Measurements from ENCODE around the gene MAPK9. TPM values are rescaled to one million over a fixed set of nuclear protein-coding genes. Genes with fewer than 3 reads are reported as not detected.

The MAPK9 gene
- total RNA-seq, 1 donor from 2014 or later: 36.1 TPM

DNA sequence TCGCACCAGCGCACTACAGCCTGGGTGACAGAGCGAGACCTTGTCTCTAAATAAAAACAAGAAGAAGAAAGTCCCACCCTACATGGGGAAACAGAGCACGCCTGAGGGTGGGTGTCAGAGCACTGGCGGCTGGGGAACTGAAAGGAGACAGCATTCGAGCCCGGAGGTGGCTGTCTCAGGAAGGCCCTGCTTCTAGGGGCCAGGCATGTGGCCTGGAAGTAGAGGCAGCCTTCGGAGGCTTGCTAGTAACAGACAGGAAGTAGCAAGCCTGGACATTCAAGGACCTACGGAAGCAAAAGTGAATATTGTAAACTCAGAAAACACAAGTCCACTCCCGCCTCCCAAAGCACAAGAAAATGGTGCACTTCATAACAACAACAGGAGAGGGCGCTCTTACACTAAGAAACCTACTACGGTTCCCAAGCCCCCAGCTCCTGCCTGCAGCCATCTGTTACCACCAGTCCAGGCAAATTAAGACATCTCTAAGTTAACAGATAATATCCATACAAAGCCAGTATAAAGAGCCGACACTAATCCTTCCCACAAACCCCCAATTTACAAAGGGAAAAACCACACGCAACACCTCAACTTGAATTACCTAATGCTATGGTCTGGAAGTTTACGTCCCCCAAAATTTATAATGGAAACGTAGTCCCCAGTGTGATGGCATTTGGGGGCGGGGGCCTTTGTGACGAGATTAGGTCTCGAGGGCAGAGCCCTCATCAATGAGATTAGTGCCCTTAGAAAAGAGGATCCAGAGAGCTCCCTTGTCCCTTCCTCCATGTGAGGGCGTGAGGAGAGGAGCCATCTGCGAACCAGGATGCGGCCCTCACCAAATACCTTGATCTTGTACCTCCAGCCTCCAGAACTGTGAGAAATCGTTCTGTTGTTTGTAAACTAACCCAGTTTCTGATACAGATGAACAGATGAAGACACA, 90.6 kb downstream of the MAPK9 start:
- Mint-ChIP-seq H3K4me3 (no peak overlapping the region), H3K4me1 (no peaks in the 10 kb centered on the region), H3K27ac (ENCODE audit: unreplicated experiment) (no peak overlapping the region), H3K36me3 (ENCODE audit: low read depth) (no peaks in the 10 kb centered on the region), H3K27me3 (ENCODE audit: low read depth) (no peaks in the 10 kb centered on the region), H3K9me3 (no peaks in the 10 kb centered on the region)
- DNase-seq (ENCODE audit: low read depth, low spot score): peak; percentile 40
- TF ChIP-seq, protein P1, sequence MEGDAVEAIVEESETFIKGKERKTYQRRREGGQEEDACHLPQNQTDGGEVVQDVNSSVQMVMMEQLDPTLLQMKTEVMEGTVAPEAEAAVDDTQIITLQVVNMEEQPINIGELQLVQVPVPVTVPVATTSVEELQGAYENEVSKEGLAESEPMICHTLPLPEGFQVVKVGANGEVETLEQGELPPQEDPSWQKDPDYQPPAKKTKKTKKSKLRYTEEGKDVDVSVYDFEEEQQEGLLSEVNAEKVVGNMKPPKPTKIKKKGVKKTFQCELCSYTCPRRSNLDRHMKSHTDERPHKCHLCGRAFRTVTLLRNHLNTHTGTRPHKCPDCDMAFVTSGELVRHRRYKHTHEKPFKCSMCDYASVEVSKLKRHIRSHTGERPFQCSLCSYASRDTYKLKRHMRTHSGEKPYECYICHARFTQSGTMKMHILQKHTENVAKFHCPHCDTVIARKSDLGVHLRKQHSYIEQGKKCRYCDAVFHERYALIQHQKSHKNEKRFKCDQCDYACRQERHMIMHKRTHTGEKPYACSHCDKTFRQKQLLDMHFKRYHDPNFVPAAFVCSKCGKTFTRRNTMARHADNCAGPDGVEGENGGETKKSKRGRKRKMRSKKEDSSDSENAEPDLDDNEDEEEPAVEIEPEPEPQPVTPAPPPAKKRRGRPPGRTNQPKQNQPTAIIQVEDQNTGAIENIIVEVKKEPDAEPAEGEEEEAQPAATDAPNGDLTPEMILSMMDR (conservative IDR thresholded peaks at IDR 0.05): peak; percentile 55

DNA sequence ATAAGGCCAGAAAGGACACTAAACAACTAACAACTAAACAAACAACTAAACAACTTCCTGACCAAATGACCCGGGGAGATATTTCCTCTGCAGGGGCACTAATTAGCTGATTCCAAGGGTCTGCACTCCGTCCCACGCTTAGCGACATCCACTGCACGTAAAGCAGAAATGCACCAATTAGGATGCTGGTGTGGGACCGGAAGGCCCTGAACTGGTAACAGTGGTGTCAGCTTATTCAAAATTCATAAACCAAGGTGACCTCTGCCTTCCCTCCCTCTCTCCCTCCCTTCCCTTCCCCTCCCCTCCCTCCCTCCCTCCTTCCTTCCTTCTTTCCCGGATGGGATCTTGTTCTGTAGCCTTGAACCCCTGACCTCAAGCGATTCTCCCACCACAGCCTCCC, 92.5 kb downstream of the MAPK9 start:
- no peaks in the 10 kb centered on the region for H3K27me3 Mint-ChIP-seq (ENCODE audit: low read depth)
- H3K9me3 Mint-ChIP-seq: no peaks in the 10 kb centered on the region
- no peaks in the 10 kb centered on the region for H3K36me3 Mint-ChIP-seq (ENCODE audit: low read depth)
- peak overlapping the region; percentile 19 for H3K27ac Mint-ChIP-seq (ENCODE audit: unreplicated experiment)
- DNase-seq (ENCODE audit: low read depth, low spot score): no peak
- no peak overlapping the region for H3K4me3 Mint-ChIP-seq
- TF ChIP-seq, protein P1 (conservative IDR thresholded peaks at IDR 0.05): no peak
- no peaks in the 10 kb centered on the region for H3K4me1 Mint-ChIP-seq

DNA sequence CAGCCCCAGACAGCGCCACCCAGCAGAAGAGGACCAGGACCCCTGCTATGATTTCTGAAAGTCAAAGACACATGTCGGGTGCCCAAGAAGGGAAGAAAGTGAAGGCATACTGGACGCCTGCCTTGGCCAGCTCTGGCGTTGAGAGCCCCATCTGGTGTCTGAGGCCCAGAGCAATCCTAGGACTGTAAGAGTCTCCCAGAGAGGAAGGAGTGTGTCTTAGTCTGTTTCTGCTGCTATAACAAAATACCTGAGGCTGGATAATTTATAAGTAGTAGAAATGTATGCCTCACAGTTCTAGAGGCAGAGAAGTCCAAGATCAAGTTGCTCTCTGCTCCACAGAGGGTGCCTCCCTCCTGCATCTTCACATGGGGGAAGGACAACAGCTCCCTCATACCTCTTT, 93.7 kb downstream of the MAPK9 start:
- Mint-ChIP-seq H3K36me3 (ENCODE audit: low read depth) (no peaks in the 10 kb centered on the region), H3K27me3 (ENCODE audit: low read depth) (no peaks in the 10 kb centered on the region), H3K4me1 (no peaks in the 10 kb centered on the region), H3K9me3 (no peaks in the 10 kb centered on the region), H3K27ac (ENCODE audit: unreplicated experiment) (no peak overlapping the region), H3K4me3 (no peak overlapping the region)
- no peak for DNase-seq (ENCODE audit: low read depth, low spot score)
- TF ChIP-seq, protein P1 (conservative IDR thresholded peaks at IDR 0.05): no peak

DNA sequence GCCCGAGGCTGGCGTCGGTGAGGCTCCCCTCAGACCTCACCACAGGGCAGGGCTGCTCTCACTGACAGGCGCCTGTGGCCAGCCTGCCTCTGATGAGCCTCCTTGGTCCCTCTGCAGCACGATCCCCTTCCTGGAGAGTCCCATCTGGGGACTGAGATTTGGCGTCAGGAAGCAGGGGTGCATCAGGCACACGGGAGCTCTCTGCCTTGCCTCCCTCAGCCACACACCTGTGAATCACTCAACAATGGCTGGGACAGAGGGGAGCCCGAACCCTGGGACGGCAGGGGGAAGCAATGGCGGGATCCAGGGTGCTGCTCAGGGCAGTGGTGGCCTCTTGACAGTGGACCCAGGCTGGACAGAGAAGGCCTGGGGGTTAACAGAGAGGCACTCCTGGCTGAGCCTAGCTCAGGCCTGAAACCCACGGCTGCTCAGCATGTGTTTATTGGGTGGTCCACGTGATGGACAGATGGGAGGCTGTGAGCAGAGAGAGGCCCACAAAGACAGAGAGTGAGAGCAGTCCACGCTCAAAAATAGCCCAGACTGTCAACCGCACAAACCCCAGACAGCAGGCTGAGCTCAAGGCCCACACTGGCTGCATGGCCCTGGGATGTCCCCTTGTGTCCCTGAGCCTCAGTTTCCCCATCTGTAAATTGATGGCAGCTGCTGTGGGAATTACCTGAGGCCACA, 94.7 kb downstream of the MAPK9 start:
- no peaks in the 10 kb centered on the region for H3K9me3 Mint-ChIP-seq
- H3K27ac Mint-ChIP-seq (ENCODE audit: unreplicated experiment): no peak overlapping the region
- TF ChIP-seq, protein P1 (conservative IDR thresholded peaks at IDR 0.05): no peak
- no peaks in the 10 kb centered on the region for H3K4me1 Mint-ChIP-seq
- no peaks in the 10 kb centered on the region for H3K36me3 Mint-ChIP-seq (ENCODE audit: low read depth)
- no peaks in the 10 kb centered on the region for H3K27me3 Mint-ChIP-seq (ENCODE audit: low read depth)
- no peak overlapping the region for H3K4me3 Mint-ChIP-seq
- no peak for DNase-seq (ENCODE audit: low read depth, low spot score)

DNA sequence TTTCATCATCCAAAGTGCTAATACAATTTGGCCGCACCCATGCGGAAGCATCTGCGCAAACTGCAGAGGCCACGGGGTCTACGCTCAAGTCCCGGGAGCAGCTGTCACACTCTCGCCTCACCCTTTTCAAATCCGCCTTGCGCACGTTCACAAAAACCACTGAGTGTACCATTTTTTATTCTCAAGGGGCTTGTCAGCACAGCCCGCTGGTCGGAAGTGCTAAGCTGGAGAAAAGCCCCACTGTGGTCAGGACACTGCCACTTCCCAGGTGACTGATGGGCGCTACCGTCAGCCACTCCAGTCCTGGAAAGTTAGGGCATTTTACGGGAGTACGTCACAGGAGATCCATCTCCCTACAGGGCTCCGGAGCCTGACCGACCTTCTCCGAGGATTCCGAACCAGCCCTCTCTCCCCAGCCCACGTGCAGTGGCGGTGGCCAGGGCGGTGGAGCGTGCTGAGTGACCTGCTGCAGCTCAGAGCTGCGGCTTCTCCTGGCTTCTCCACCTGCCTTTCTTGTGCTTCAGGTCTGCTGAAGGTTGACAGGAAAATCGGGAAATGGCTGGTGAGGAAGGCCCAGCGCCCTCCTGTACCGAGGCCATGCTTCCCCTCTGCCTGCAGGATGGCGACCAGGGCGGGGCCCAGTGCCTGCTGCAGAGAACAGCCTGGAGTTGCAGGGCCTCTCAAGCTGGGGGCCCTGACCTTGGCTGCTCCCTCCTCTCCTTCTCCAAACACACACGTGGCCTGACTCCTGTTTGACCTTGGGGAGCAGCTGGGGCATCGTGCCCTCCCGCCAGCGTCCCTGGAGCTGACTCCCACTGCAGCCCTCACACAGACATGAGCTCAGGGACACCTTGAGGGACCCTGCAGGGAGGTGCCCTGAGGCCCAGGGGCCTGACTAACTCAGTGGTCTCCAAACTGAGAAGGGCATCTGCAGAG, 97.2 kb downstream of the MAPK9 start:
- no peaks in the 10 kb centered on the region for H3K27me3 Mint-ChIP-seq (ENCODE audit: low read depth)
- TF ChIP-seq, protein P1 (conservative IDR thresholded peaks at IDR 0.05): no peak
- H3K9me3 Mint-ChIP-seq: no peaks in the 10 kb centered on the region
- DNase-seq (ENCODE audit: low read depth, low spot score): no peak
- H3K4me3 Mint-ChIP-seq: no peak overlapping the region
- no peaks in the 10 kb centered on the region for H3K36me3 Mint-ChIP-seq (ENCODE audit: low read depth)
- no peaks in the 10 kb centered on the region for H3K4me1 Mint-ChIP-seq
- no peak overlapping the region for H3K27ac Mint-ChIP-seq (ENCODE audit: unreplicated experiment)

Measured in neural crest cell (in vitro differentiated cells).